Cardiac fibroblast (primary cell): Measurements from ENCODE around the gene AGRN.
"Not testable (repeated sequence)": the region's sequence is repeated elsewhere in the genome, so short reads cannot be mapped to it uniquely, and the experiment has no call there.

ENCODE experiments used
- DNase-seq, 2 donors: peaks; one replicate each; pipeline versions ENCODE4 v3.0.0 to v3.0.0-alpha.2; 2010; ENCODE audit warnings: low read depth in 2 of 2
- H3K4me3 ChIP-seq, 2 donors: replicated peaks in 1 of 2; 1 replicate in 1 of 2; 2 replicates in 1 of 2; pipeline ENCODE4 v1.5.1; 2011; ENCODE audit warnings: low read depth in 2 of 2, low read length in 2 of 2, mild to moderate bottlenecking in 2 of 2, moderate library complexity in 1 of 2
- CTCF ChIP-seq: IDR thresholded peaks from one replicate; pipeline ENCODE4 v1.5.1; 2011; ENCODE audit warnings: low read depth, mild to moderate bottlenecking, low read length, inconsistent platforms

AGRN gene

GRCh38 chr1:1001057-1001783 lies 18.7 kb upstream of the AGRN start:
- no peak for DNase-seq
- TF ChIP-seq CTCF, result no peak

GRCh38 chr1:1003618-1004419 lies 16.1 kb upstream of the AGRN start:
- no peak for TF ChIP-seq CTCF
- no peak for DNase-seq
- no peak overlapping the region for H3K4me3 ChIP-seq

More at GRCh38 chr1:1001057-1001783, 18.7 kb upstream of the AGRN start:
- peak overlapping the region; percentile 54 to 64 for H3K4me3 ChIP-seq

- DNase-seq, result no peak
- H3K4me3 ChIP-seq, result no peak overlapping the region
- TF ChIP-seq CTCF, result no peak
These were observed 15.5 kb upstream of the AGRN start for GRCh38 chr1:1004420-1004779.

GRCh38 chr1:1004780-1005697 lies 14.9 kb upstream of the AGRN start:
- DNase-seq, result peak in 1 of 2 donors; percentile 67
- no peak overlapping the region for H3K4me3 ChIP-seq
- no peak for TF ChIP-seq CTCF

- H3K4me3 ChIP-seq, result no peak overlapping the region
- DNase-seq, result no peak
- TF ChIP-seq CTCF, result no peak
These were observed 14.1 kb upstream of the AGRN start for GRCh38 chr1:1005774-1006304.

GRCh38 chr1:1006305-1007159 lies 13.4 kb upstream of the AGRN start:
- H3K4me3 ChIP-seq, result no peak overlapping the region
- DNase-seq, result no peak
- TF ChIP-seq CTCF, result no peak

GRCh38 chr1:1010131-1010530 lies 9.8 kb upstream of the AGRN start:
- not testable (repeated sequence) for DNase-seq, H3K4me3 ChIP-seq
